ENCODE data around the gene FAM114A1. TPM values are rescaled to one million over a fixed set of nuclear protein-coding genes. Genes with fewer than 3 reads are reported as not detected.

The FAM114A1 gene
- total RNA-seq, 1 donor from 2014 or later = 41.6 TPM

- no peak for DNase-seq
- intact Hi-C loops (cut with DNase I) = no loop called here
- no peak for TF ChIP-seq CTCF (IDR thresholded peaks at IDR 0.05)
These were observed 75.7 kb downstream of the FAM114A1 start for GRCh38 chr4:38943343-38943742.

GRCh38 chr4:38944440-38944839, 76.8 kb downstream of the FAM114A1 start:
- ATAC-seq (no peak), DNase-seq (no peak)
- H3K27me3 ChIP-seq (ENCODE audit: low read depth) = no peaks in the 10 kb centered on the region
- H3K4me1 ChIP-seq = no peaks in the 10 kb centered on the region
- H3K27ac ChIP-seq = no peak overlapping the region
- no peaks in the 10 kb centered on the region for H3K9me3 ChIP-seq
- no peak overlapping the region for H3K4me3 ChIP-seq
- TF ChIP-seq CTCF (IDR thresholded peaks at IDR 0.05) = no peak
- peaks cover 56% of the 10 kb centered on the region for H3K36me3 ChIP-seq
- intact Hi-C loops (cut with DNase I) = no loop called here

More at GRCh38 chr4:38943343-38943742, 75.7 kb downstream of the FAM114A1 start:
- no peaks in the 10 kb centered on the region for H3K4me1 ChIP-seq
- ATAC-seq = peak in 1 of 2 donors; percentile 32
- no peak overlapping the region for H3K27ac ChIP-seq
- H3K36me3 ChIP-seq = peaks cover 67% of the 10 kb centered on the region
- no peaks in the 10 kb centered on the region for H3K27me3 ChIP-seq (ENCODE audit: low read depth)
- no peaks in the 10 kb centered on the region for H3K9me3 ChIP-seq
- H3K4me3 ChIP-seq = no peak overlapping the region

GRCh38 chr4:38946919-38947318, 79.3 kb downstream of the FAM114A1 start:
- Histone ChIP-seq H3K36me3 (peaks cover 34% of the 10 kb centered on the region), H3K4me3 (no peak overlapping the region), H3K27ac (no peak overlapping the region), H3K27me3 (ENCODE audit: low read depth) (no peaks in the 10 kb centered on the region), H3K4me1 (no peaks in the 10 kb centered on the region), H3K9me3 (no peaks in the 10 kb centered on the region)
- intact Hi-C loops (cut with DNase I) = no loop called here
- DNase-seq = no peak
- ATAC-seq = no peak
- no peak for TF ChIP-seq CTCF (IDR thresholded peaks at IDR 0.05)

- DNase-seq (no peak), ATAC-seq (no peak)
- no peaks in the 10 kb centered on the region for H3K27me3 ChIP-seq (ENCODE audit: low read depth)
- no peak for TF ChIP-seq CTCF (IDR thresholded peaks at IDR 0.05)
- H3K4me1 ChIP-seq = no peaks in the 10 kb centered on the region
- no peak overlapping the region for H3K4me3 ChIP-seq
- H3K9me3 ChIP-seq = no peaks in the 10 kb centered on the region
- intact Hi-C loops (cut with DNase I) = no loop called here
- peaks cover 19% of the 10 kb centered on the region for H3K36me3 ChIP-seq
- no peak overlapping the region for H3K27ac ChIP-seq
These were observed 80.9 kb downstream of the FAM114A1 start for GRCh38 chr4:38948551-38948950.

- DNase-seq (no peak), ATAC-seq (no peak)
- H3K4me1 ChIP-seq = no peaks in the 10 kb centered on the region
- TF ChIP-seq CTCF (IDR thresholded peaks at IDR 0.05) = no peak
- H3K4me3 ChIP-seq = no peak overlapping the region
- no peak overlapping the region for H3K27ac ChIP-seq
- H3K36me3 ChIP-seq = peaks cover 9% of the 10 kb centered on the region
- no peaks in the 10 kb centered on the region for H3K27me3 ChIP-seq (ENCODE audit: low read depth)
- intact Hi-C loops (cut with DNase I) = no loop called here
- no peaks in the 10 kb centered on the region for H3K9me3 ChIP-seq
These were observed 81.9 kb downstream of the FAM114A1 start for GRCh38 chr4:38949411-38950051.

Measured in lower lobe of right lung (tissue), 2 donors.